ENCODE measurements around the gene RFNG.

The RFNG gene

GRCh38 chr17:82052638-82053059 is 1.0 kb upstream of the RFNG start:
- DNase-seq (ENCODE audit: low read depth, low spot score): no peak
- no peak for TF ChIP-seq CTCF (IDR thresholded peaks at IDR 0.05; ENCODE audit: insufficient read depth, low read length, missing control alignments)
- CTCF ChIA-PET: interaction anchor here (1.0 to 7.1 kb wide), 4 partner anchors 13 to 93 kb away, joined by 5 to 47 read pairs (median 6); partner anchors contain the start of gene DCXR
- POLR2A ChIA-PET: interaction anchor here (1.2 to 1.6 kb wide), 2 partner anchors 11 to 15 kb away, joined by 4 read pairs; partner anchors contain the start of gene DCXR
- H3K4me3 ChIP-seq (ENCODE audit: low read depth, low read length): peak overlapping the region; percentile 82

GRCh38 chr17:82050761-82051641 is 610 bp downstream of the RFNG start:
- H3K4me3 ChIP-seq (ENCODE audit: low read depth, low read length): peak overlapping the region; percentile 82
- no peak for DNase-seq (ENCODE audit: low read depth, low spot score)
- TF ChIP-seq CTCF (IDR thresholded peaks at IDR 0.05; ENCODE audit: insufficient read depth, low read length, missing control alignments): no peak
- POLR2A ChIA-PET: interaction anchor here (1.2 to 1.8 kb wide), 4 partner anchors 13 to 48 kb away, joined by 3 to 5 read pairs (median 3); partner anchors contain the start of gene DCXR
- CTCF ChIA-PET: interaction anchor here (1.2 to 7.1 kb wide), 3 partner anchors 11 to 92 kb away, joined by 3 to 47 read pairs (median 14); partner anchors contain the start of gene DCXR

- CTCF ChIA-PET: interaction anchor here (1.0 to 7.1 kb wide), 4 partner anchors 11 to 91 kb away, joined by 3 to 47 read pairs (median 8); partner anchors contain the start of gene DCXR
- no peak for TF ChIP-seq CTCF (IDR thresholded peaks at IDR 0.05; ENCODE audit: insufficient read depth, low read length, missing control alignments)
- POLR2A ChIA-PET: interaction anchor here (1.2 to 1.8 kb wide), 5 partner anchors 9 to 48 kb away, joined by 3 to 5 read pairs (median 3); partner anchors contain the start of gene DCXR
- H3K4me3 ChIP-seq (ENCODE audit: low read depth, low read length): peak overlapping the region; percentile 82
- no peak for DNase-seq (ENCODE audit: low read depth, low spot score)
Measured at GRCh38 chr17:82050152-82050760, 1.4 kb downstream of the RFNG start.

- no peak for TF ChIP-seq CTCF (IDR thresholded peaks at IDR 0.05; ENCODE audit: insufficient read depth, low read length, missing control alignments)
- CTCF ChIA-PET: interaction anchor here (1.0 to 7.1 kb wide), 4 partner anchors 10 to 90 kb away, joined by 3 to 47 read pairs (median 8); partner anchors contain the start of gene DCXR
- no peak for DNase-seq (ENCODE audit: low read depth, low spot score)
- POLR2A ChIA-PET: interaction anchor here (1.3 to 1.6 kb wide), 2 partner anchors 10 to 19 kb away, joined by 3 to 4 read pairs; no protein-coding TSS in a partner anchor
- H3K4me3 ChIP-seq (ENCODE audit: low read depth, low read length): no peak overlapping the region
Measured at GRCh38 chr17:82049521-82049971, 2.1 kb downstream of the RFNG start.

- no peak for TF ChIP-seq CTCF (IDR thresholded peaks at IDR 0.05; ENCODE audit: insufficient read depth, low read length, missing control alignments)
- ChIA-PET CTCF (interaction anchor here (2.3 to 7.1 kb wide), 2 partner anchors 9 to 19 kb away, joined by 14 to 47 read pairs; partner anchors contain the start of gene DCXR), POLR2A (interaction anchor here (1.3 kb wide), 1 partner anchor 10 kb away, joined by 4 read pairs; no protein-coding TSS in a partner anchor)
- no peak for DNase-seq (ENCODE audit: low read depth, low spot score)
- H3K4me3 ChIP-seq (ENCODE audit: low read depth, low read length): no peak overlapping the region
Measured at GRCh38 chr17:82049106-82049505, 2.5 kb downstream of the RFNG start.
